Thyroid gland (tissue), 4 donors: ENCODE data around the gene MYOM3. TPM values are rescaled to one million over a fixed set of nuclear protein-coding genes. Genes with fewer than 3 reads are reported as not detected.
"Not testable (repeated sequence)": the region's sequence is repeated elsewhere in the genome, so short reads cannot be mapped to it uniquely, and the experiment has no call there.

ENCODE experiments used
- DNase-seq, 2 donors: peaks; one replicate each; pipeline ENCODE4 v3.0.0-alpha.2; 2019
- H3K27ac ChIP-seq, 3 donors: fragments of 200-600 bp; sonication (generic); 1 replicate in 2 of 3; 2 replicates in 1 of 3; pipeline ENCODE4 v1.5.1; 2016 to 2019; ENCODE audit warnings: mild to moderate bottlenecking in 1 of 3, moderate library complexity in 1 of 3
- H3K27me3 ChIP-seq: fragments of 200-600 bp; sonication (generic); one replicate; pipeline ENCODE4 v1.5.1; 2019
- H3K36me3 ChIP-seq, 2 donors: fragments of 200-600 bp; sonication (generic); one replicate each; pipeline ENCODE4 v1.5.1; 2016 to 2019
- H3K4me1 ChIP-seq, 2 donors: fragments of 200-600 bp; sonication (generic); one replicate each; pipeline ENCODE4 v1.5.1; 2017 to 2019
- H3K4me3 ChIP-seq, 3 donors: fragments of 200-600 bp; sonication (generic); replicated peaks in 1 of 3; 1 replicate in 2 of 3; 2 replicates in 1 of 3; pipeline ENCODE4 v1.5.1; 2016; ENCODE audit warnings: mild to moderate bottlenecking in 1 of 3
- H3K9me3 ChIP-seq: fragments of 200-600 bp; sonication (generic); one replicate; pipeline ENCODE4 v1.5.1; 2017
- POLR2A ChIP-seq, 2 donors: fragments of 450-650 bp; IDR thresholded peaks; one replicate each; pipeline ENCODE4 v1.6.1; 2017; ENCODE audit warnings: antibody characterized with exemption in 2 of 2, mild to moderate bottlenecking in 2 of 2, moderate library complexity in 1 of 2
- WGBS, 2 donors: methylation state at CpG; one replicate each; pipeline ENCODE4 v1.1.5; 2017; 5-methylcytosine and 5-hydroxymethylcytosine counted together
- intact Hi-C: fragments of 100-400 bp; cut with DNase I; formaldehyde crosslinking; loops from one replicate; pipeline ENCODE4 v1.15.1; 2023
- total RNA-seq, 4 donors: library from RNA; depleted of rRNA; stranded (reverse); fragments of >200 nt; gene quantifications; one replicate each; pipeline ENCODE4 v1.2.3, GENCODE V29; 2016
- TF ChIP-seq, protein P1 (sequence below), 6 experiments: fragments of 200-600 bp in 3 of 6; fragments of 450-650 bp in 3 of 6; sonication (generic) in 3 of 6; IDR thresholded peaks; one replicate each; pipeline ENCODE4 v1.5.1; 2016 to 2019; ENCODE audit warnings: antibody characterized with exemption in 6 of 6, mild to moderate bottlenecking in 2 of 6, inconsistent platforms in 1 of 6, moderate library complexity in 1 of 6

The MYOM3 gene
- total RNA-seq, 4 donors from 2014 or later: 0.11 to 0.54 TPM; not detected in 2

DNA sequence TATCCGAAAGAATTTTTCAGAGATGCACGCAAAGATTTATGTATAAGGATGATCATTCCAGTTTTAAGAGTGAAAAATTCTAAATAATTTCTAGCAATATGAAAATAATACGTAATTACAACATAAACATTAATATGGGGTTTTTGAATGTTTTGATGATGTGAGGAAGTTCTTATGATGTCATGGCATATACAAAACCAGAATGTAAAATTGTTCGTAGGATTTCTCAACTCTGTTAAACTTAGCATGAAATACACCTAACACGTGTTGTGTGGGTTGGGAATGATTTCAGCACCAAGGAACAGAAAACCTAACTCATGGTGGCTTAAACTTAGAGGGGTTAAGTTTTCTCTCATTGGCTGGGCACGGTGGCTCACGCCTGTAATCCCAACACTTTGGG, 62.2 kb downstream of the MYOM3 start:
- intact Hi-C loops: no loop called here
- no peak for DNase-seq
- WGBS, 2 donors: 91 to 92% methylated on average over 7 of the region's 7 CpGs
- no peak overlapping the region for H3K27ac ChIP-seq
- no peaks in the 10 kb centered on the region for H3K27me3 ChIP-seq
- H3K9me3 ChIP-seq: no peaks in the 10 kb centered on the region
- no peaks in the 10 kb centered on the region for H3K36me3 ChIP-seq
- H3K4me3 ChIP-seq: no peak overlapping the region
- TF ChIP-seq POLR2A (IDR thresholded peaks at IDR 0.05): no peak
- TF ChIP-seq, protein P1, sequence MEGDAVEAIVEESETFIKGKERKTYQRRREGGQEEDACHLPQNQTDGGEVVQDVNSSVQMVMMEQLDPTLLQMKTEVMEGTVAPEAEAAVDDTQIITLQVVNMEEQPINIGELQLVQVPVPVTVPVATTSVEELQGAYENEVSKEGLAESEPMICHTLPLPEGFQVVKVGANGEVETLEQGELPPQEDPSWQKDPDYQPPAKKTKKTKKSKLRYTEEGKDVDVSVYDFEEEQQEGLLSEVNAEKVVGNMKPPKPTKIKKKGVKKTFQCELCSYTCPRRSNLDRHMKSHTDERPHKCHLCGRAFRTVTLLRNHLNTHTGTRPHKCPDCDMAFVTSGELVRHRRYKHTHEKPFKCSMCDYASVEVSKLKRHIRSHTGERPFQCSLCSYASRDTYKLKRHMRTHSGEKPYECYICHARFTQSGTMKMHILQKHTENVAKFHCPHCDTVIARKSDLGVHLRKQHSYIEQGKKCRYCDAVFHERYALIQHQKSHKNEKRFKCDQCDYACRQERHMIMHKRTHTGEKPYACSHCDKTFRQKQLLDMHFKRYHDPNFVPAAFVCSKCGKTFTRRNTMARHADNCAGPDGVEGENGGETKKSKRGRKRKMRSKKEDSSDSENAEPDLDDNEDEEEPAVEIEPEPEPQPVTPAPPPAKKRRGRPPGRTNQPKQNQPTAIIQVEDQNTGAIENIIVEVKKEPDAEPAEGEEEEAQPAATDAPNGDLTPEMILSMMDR (IDR thresholded peaks at IDR 0.05): no peak
- peaks cover 9 to 18% of the 10 kb centered on the region in 2 donors for H3K4me1 ChIP-seq

- H3K27ac ChIP-seq, H3K9me3 ChIP-seq, H3K4me3 ChIP-seq, DNase-seq, intact Hi-C loops, H3K36me3 ChIP-seq, H3K27me3 ChIP-seq: not testable (repeated sequence)
- 90 to 95% methylated on average over 4 of the region's 4 CpGs for WGBS, 2 donors
- H3K4me1 ChIP-seq: peaks cover 9 to 18% of the 10 kb centered on the region in 2 donors
These were observed 63.0 kb downstream of the MYOM3 start for GRCh38 chr1:24048894-24049293.

DNA sequence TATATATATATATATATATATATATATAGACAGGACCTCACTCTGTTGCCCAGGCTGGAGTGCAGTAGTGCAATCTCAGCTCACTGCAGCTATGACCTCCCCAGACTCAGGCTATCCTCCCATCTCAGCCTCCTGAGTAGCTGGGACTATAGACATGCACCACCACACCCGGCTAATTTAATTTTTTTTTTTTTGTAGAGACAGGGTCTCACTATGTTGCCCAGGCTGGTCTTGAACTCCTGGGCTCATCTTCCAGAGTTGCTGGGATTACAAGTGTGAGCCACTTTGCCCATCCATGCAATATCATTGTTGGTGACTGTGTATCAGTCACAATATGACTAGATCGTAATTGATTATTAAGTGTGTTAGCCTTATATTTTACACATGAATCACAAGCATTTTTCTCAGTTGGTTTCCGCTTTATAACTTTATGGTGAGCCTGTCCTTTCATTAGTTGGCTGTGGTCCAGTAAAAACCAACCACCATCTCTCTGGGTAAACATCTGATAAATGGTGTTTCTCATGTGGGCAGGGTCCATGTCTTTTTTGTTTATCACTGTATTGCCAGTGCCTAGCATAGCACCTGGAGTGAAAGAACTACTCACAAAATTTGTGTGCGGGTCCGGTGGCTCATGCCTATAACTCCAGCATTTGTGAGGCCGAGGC, 63.6 kb downstream of the MYOM3 start:
- intact Hi-C loops: no loop called here
- no peak for DNase-seq
- no peaks in the 10 kb centered on the region for H3K27me3 ChIP-seq
- TF ChIP-seq, protein P1 (IDR thresholded peaks at IDR 0.05): no peak
- TF ChIP-seq POLR2A (IDR thresholded peaks at IDR 0.05): no peak
- no peaks in the 10 kb centered on the region for H3K9me3 ChIP-seq
- WGBS, 2 donors: 90% methylated on average over 6 of the region's 6 CpGs
- H3K36me3 ChIP-seq: no peaks in the 10 kb centered on the region
- H3K4me1 ChIP-seq: peaks cover 9 to 18% of the 10 kb centered on the region in 2 donors
- H3K27ac ChIP-seq: no peak overlapping the region
- no peak overlapping the region for H3K4me3 ChIP-seq

- WGBS, 2 donors: 67 to 86% methylated on average over 3 of the region's 3 CpGs
- TF ChIP-seq, protein P1 (IDR thresholded peaks at IDR 0.05): no peak
- no peak for TF ChIP-seq POLR2A (IDR thresholded peaks at IDR 0.05)
- Histone ChIP-seq H3K9me3 (no peaks in the 10 kb centered on the region), H3K4me1 (peaks cover 9 to 18% of the 10 kb centered on the region in 2 donors), H3K4me3 (no peak overlapping the region), H3K27ac (peak overlapping the region in 1 of 3 donors; percentile 15), H3K27me3 (no peaks in the 10 kb centered on the region), H3K36me3 (no peaks in the 10 kb centered on the region)
- intact Hi-C loops: no loop called here
- DNase-seq: no peak
These were observed 64.8 kb downstream of the MYOM3 start for GRCh38 chr1:24047110-24047477.

GRCh38 chr1:24045771-24046170, 66.2 kb downstream of the MYOM3 start:
- no peaks in the 10 kb centered on the region for H3K27me3 ChIP-seq
- peaks cover 9 to 18% of the 10 kb centered on the region in 2 donors for H3K4me1 ChIP-seq
- H3K9me3 ChIP-seq: no peaks in the 10 kb centered on the region
- intact Hi-C loops: no loop called here
- no peak overlapping the region for H3K4me3 ChIP-seq
- H3K36me3 ChIP-seq: no peaks in the 10 kb centered on the region
- 48 to 68% methylated on average over 2 of the region's 2 CpGs for WGBS, 2 donors
- DNase-seq: no peak
- H3K27ac ChIP-seq: peak overlapping the region in 1 of 3 donors; percentile 15
- no peak for TF ChIP-seq POLR2A (IDR thresholded peaks at IDR 0.05)
- TF ChIP-seq, protein P1 (IDR thresholded peaks at IDR 0.05): no peak

DNA sequence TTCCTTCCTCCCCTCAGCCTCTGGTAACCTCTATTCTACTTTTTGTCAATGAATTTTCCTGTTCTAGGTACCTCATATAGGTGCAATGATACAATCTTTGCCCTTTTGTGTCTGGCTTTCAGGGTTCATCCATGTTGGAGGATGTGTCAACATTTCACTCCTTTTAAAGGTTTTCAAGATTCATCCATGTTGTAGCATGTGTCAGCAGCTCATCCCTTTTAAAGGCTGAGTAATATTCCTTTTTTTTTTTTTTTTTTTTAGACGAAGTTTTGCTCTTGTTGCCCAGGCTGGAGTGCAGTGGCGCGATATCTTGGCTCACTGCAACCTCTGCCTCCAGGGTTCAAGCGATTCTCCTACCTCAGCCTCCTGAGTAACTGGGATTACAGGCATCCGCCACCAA, 67.3 kb downstream of the MYOM3 start:
- H3K9me3 ChIP-seq, intact Hi-C loops, DNase-seq, H3K4me3 ChIP-seq, H3K36me3 ChIP-seq, H3K27me3 ChIP-seq, H3K27ac ChIP-seq: not testable (repeated sequence)
- peaks cover 9 to 18% of the 10 kb centered on the region in 2 donors for H3K4me1 ChIP-seq
- WGBS, 2 donors: 84 to 90% methylated on average over 5 of the region's 5 CpGs
